ENCODE results near the gene CCDC174.
A peak's percentile ranks its signal among the peaks of the same experiment; 100 is the strongest.

The CCDC174 gene

DNA sequence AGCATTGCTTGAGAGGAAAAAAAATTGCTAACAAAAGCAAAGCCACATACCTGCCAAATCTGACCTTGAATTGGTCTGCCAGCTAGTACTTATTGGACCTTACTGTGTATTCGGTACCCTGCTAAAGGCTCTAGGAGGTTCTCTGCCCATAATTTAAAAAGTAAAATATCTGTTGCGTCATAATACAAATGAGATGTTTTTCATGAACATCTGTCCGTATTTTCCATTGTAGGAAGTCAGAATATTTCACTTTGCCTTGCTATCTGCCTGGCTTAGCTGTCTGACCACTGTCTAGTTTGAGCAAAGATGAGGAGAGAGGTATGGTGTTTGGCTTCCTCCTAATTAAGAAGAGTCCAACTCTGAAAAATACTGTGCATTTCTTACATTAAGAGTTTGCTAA lies 12.6 kb downstream of the CCDC174 start:
- TF ChIP-seq, protein P1, sequence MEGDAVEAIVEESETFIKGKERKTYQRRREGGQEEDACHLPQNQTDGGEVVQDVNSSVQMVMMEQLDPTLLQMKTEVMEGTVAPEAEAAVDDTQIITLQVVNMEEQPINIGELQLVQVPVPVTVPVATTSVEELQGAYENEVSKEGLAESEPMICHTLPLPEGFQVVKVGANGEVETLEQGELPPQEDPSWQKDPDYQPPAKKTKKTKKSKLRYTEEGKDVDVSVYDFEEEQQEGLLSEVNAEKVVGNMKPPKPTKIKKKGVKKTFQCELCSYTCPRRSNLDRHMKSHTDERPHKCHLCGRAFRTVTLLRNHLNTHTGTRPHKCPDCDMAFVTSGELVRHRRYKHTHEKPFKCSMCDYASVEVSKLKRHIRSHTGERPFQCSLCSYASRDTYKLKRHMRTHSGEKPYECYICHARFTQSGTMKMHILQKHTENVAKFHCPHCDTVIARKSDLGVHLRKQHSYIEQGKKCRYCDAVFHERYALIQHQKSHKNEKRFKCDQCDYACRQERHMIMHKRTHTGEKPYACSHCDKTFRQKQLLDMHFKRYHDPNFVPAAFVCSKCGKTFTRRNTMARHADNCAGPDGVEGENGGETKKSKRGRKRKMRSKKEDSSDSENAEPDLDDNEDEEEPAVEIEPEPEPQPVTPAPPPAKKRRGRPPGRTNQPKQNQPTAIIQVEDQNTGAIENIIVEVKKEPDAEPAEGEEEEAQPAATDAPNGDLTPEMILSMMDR (IDR thresholded peaks at IDR 0.05; ENCODE audit: low read depth, low read length), result no peak
- H3K4me3 ChIP-seq (replicated peaks in 1 of 2; ENCODE audit: low read depth in 2 of 2, low read length in 2 of 2), result no peak overlapping the region
- no peak for DNase-seq (ENCODE audit: low read depth in 2 of 2)

DNA sequence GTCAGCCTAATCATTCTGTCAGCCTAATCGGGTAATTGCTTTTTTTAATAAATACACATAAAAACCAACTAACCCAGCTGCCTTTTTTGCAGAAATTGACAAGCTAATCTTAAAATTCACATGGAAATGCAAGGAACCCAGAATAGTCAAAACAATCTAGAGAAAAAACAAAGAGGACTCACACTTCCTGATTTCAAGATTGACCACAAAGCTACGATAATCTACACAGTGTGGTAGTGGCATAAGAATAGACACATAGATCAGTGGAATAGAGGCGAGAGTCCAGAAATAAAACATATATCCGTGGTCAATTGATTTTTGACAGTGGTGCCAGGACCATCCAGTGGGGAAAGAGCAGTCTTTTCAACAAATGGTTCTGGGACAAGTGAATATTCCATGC lies 21.0 kb downstream of the CCDC174 start:
- TF ChIP-seq, protein P1 (IDR thresholded peaks at IDR 0.05; ENCODE audit: low read depth, low read length), result no peak
- H3K4me3 ChIP-seq (replicated peaks in 1 of 2; ENCODE audit: low read depth in 2 of 2, low read length in 2 of 2), result no peak overlapping the region
- DNase-seq (ENCODE audit: low read depth in 2 of 2), result no peak

- no peak for DNase-seq (ENCODE audit: low read depth in 2 of 2)
- TF ChIP-seq, protein P1 (IDR thresholded peaks at IDR 0.05; ENCODE audit: low read depth, low read length), result no peak
Observed at GRCh38 chr3:14674841-14675240, 23.3 kb downstream of the CCDC174 start, which contains the start of gene C3orf20. Gene C3orf20, plus strand, starts transcription at chr3:14675141. Its CDS starts 7,573 bp downstream, at chr3:14682714.

DNA sequence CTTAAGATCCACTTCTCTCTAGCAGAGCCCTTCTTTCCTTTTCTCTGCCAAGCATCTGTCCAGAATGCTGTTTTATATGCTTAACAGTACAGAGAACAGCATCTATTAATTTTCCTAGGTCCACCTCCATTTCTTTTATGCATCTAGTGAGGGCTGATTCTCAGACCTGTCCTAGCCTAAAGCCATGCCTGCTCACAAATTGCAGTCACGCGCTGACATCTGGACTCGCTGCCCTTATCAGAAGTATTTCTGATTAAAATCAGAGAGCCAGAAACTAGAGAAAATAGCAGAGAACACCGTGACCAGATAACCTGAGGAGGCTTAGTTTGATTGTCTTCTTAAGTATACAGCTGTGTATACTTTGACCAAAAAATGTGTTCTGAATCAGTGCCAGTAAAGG lies 25.3 kb downstream of the CCDC174 start:
- TF ChIP-seq, protein P1 (IDR thresholded peaks at IDR 0.05; ENCODE audit: low read depth, low read length), result no peak
- DNase-seq (ENCODE audit: low read depth in 2 of 2), result no peak
- H3K4me3 ChIP-seq (replicated peaks in 1 of 2; ENCODE audit: low read depth in 2 of 2, low read length in 2 of 2), result no peak overlapping the region

More at GRCh38 chr3:14674841-14675240, 23.3 kb downstream of the CCDC174 start, which contains the start of gene C3orf20:
- H3K4me3 ChIP-seq (replicated peaks in 1 of 2; ENCODE audit: low read depth in 2 of 2, low read length in 2 of 2), result no peak within 1 kb of the TSS

DNA sequence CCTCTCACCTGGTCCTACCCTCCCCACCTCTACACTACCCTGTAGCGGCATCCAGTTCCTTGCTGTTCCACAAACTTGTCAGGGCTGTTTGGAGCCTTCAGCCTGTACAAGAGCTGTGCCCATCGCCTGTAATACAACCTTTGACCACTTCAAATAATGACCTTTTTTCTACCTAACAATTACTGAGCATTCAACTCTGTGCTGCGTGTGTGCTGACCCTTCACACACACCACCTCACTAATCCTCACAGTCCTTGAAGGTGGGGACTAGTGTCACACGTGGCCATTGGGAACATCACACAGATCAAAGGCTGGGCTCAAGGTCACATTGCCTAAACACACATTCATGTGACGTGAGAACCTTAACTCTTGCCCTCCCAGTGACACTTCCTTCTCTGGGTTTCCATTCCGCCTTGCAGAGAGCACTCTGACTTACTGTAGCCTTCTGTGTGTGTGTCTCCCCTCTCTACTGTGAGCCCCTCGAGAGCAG lies 26.5 kb downstream of the CCDC174 start:
- TF ChIP-seq, protein P1 (IDR thresholded peaks at IDR 0.05; ENCODE audit: low read depth, low read length), result no peak
- no peak overlapping the region for H3K4me3 ChIP-seq (replicated peaks in 1 of 2; ENCODE audit: low read depth in 2 of 2, low read length in 2 of 2)
- DNase-seq (ENCODE audit: low read depth in 2 of 2), result no peak

- TF ChIP-seq, protein P1 (IDR thresholded peaks at IDR 0.05; ENCODE audit: low read depth, low read length), result no peak
- H3K4me3 ChIP-seq (replicated peaks in 1 of 2; ENCODE audit: low read depth in 2 of 2, low read length in 2 of 2), result no peak overlapping the region
Observed at GRCh38 chr3:14680115-14680514, 28.6 kb downstream of the CCDC174 start.

DNA sequence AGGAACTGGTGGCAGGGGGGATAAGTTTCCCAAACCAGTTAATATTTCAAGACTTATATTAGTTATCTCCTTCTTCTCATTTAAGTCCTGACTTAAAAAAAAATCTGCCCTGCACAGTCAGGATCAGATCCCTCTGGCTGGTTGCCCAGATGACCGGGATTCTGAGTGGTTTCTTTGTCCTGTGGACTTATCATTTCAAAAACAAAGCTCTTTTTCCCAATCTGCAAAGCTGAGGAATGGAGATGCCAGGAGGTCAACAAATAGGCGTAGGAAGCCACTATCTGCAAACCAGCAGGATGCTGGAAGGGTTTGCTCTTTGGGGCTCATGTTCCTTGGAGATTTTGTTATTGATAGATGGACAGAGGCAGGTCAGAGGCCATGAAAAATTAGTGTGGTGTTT lies 29.2 kb downstream of the CCDC174 start:
- no peak overlapping the region for H3K4me3 ChIP-seq (replicated peaks in 1 of 2; ENCODE audit: low read depth in 2 of 2, low read length in 2 of 2)
- TF ChIP-seq, protein P1 (IDR thresholded peaks at IDR 0.05; ENCODE audit: low read depth, low read length), result no peak
- DNase-seq (ENCODE audit: low read depth in 2 of 2), result peak; percentile 27 to 62

More at GRCh38 chr3:14680115-14680514, 28.6 kb downstream of the CCDC174 start:
- DNase-seq (ENCODE audit: low read depth in 2 of 2), result no peak
